Activated T-cell treated with anti-CD3 and anti-CD28 coated beads, Interleukin-2, amount 50 U/mL, for 4 hours (primary cell): ENCODE measurements around the gene OR52I2. TPM values are rescaled to one million over a fixed set of nuclear protein-coding genes. Genes with fewer than 3 reads are reported as not detected.
A peak's percentile ranks its signal among the peaks of the same experiment; 100 is the strongest.

ENCODE experiments used
- ATAC-seq, 2 donors: fragments of 200-7000 bp; cut with Tn5 transposase; one replicate each; pipeline ENCODE4 v1.10.0; 2021
- DNase-seq: peaks from one replicate; pipeline ENCODE4 v3.0.0-alpha.2; 2020
- H3K27me3 Mint-ChIP-seq: one replicate; pipeline ENCODE4 v1.8.0; 2021; ENCODE audit warnings: low read depth, mixed read lengths
- H3K36me3 Mint-ChIP-seq: one replicate; pipeline ENCODE4 v1.8.0; 2022; ENCODE audit warnings: mixed read lengths; ENCODE audit not compliant: insufficient read depth
- H3K4me1 Mint-ChIP-seq: one replicate; pipeline ENCODE4 v1.8.0; 2021; ENCODE audit warnings: low read depth, mixed read lengths
- H3K4me3 Mint-ChIP-seq: one replicate; pipeline ENCODE4 v1.8.0; 2021; ENCODE audit warnings: mild to moderate bottlenecking, moderate library complexity, mixed read lengths
- H3K9me3 Mint-ChIP-seq: one replicate; pipeline ENCODE4 v1.8.0; 2021; ENCODE audit warnings: mixed read lengths
- total RNA-seq, 3 donors: library from RNA; stranded (reverse); gene quantifications; one replicate each; pipeline ENCODE4 v1.2.1, GENCODE V29; 2021

OR52I2 gene
- total RNA-seq, 3 donors from 2014 or later: not detected

GRCh38 chr11:4578624-4579023 lies 2.9 kb upstream of the OR52I2 start:
- Mint-ChIP-seq H3K27me3 (peaks cover 23% of the 10 kb centered on the region), H3K9me3 (no peaks in the 10 kb centered on the region), H3K4me1 (peaks cover 4% of the 10 kb centered on the region), H3K4me3 (no peak overlapping the region), H3K36me3 (no peaks in the 10 kb centered on the region)
- DNase-seq (no peak), ATAC-seq (no peak)

- Mint-ChIP-seq H3K4me1 (peaks cover 4% of the 10 kb centered on the region), H3K36me3 (no peaks in the 10 kb centered on the region), H3K4me3 (no peak overlapping the region), H3K27me3 (peaks cover 29% of the 10 kb centered on the region), H3K9me3 (no peaks in the 10 kb centered on the region)
- ATAC-seq (no peak), DNase-seq (no peak)
Observed at GRCh38 chr11:4580124-4580523, 1.4 kb upstream of the OR52I2 start.

- ATAC-seq: no peak
- H3K4me3 Mint-ChIP-seq: no peak overlapping the region
- no peak for DNase-seq
- H3K36me3 Mint-ChIP-seq: no peaks in the 10 kb centered on the region
- H3K4me1 Mint-ChIP-seq: no peaks in the 10 kb centered on the region
- H3K9me3 Mint-ChIP-seq: no peaks in the 10 kb centered on the region
- H3K27me3 Mint-ChIP-seq: peaks cover 16% of the 10 kb centered on the region
Observed at GRCh38 chr11:4589017-4589416, 7.5 kb downstream of the OR52I2 start.

- H3K4me1 Mint-ChIP-seq: peaks cover 2% of the 10 kb centered on the region
- peaks cover 12% of the 10 kb centered on the region for H3K36me3 Mint-ChIP-seq
- no peaks in the 10 kb centered on the region for H3K9me3 Mint-ChIP-seq
- no peak for ATAC-seq
- no peak within 1 kb of the TSS for H3K4me3 Mint-ChIP-seq
- DNase-seq: no peak
- H3K27me3 Mint-ChIP-seq: no peaks in the 10 kb centered on the region
Observed at GRCh38 chr11:4593739-4594138, 12.2 kb downstream of the OR52I2 start, which contains the start of gene OR52I1. OR52I1 (plus strand) TSS chr11:4594039; CDS start chr11:4594039, 0 bp downstream.

- ATAC-seq (no peak), DNase-seq (no peak)
- Mint-ChIP-seq H3K36me3 (peaks cover 31% of the 10 kb centered on the region), H3K4me1 (peaks cover 37% of the 10 kb centered on the region), H3K4me3 (no peak overlapping the region), H3K9me3 (no peaks in the 10 kb centered on the region), H3K27me3 (no peaks in the 10 kb centered on the region)
Observed at GRCh38 chr11:4605057-4605456, 23.5 kb downstream of the OR52I2 start.

- Mint-ChIP-seq H3K36me3 (peaks cover 19% of the 10 kb centered on the region), H3K9me3 (no peaks in the 10 kb centered on the region), H3K27me3 (no peaks in the 10 kb centered on the region), H3K4me1 (peaks cover 43% of the 10 kb centered on the region), H3K4me3 (peak overlapping the region; percentile 91)
- no peak for DNase-seq
- ATAC-seq: no peak
Observed at GRCh38 chr11:4606231-4607015, 24.9 kb downstream of the OR52I2 start.

GRCh38 chr11:4607096-4607495 lies 25.6 kb downstream of the OR52I2 start:
- no peak for ATAC-seq
- no peak for DNase-seq
- Mint-ChIP-seq H3K36me3 (peaks cover 15% of the 10 kb centered on the region), H3K4me3 (peak overlapping the region; percentile 91), H3K9me3 (no peaks in the 10 kb centered on the region), H3K4me1 (peaks cover 43% of the 10 kb centered on the region), H3K27me3 (no peaks in the 10 kb centered on the region)

- ATAC-seq (peak; percentile 100), DNase-seq (peak; percentile 91)
- Mint-ChIP-seq H3K36me3 (peaks cover 10% of the 10 kb centered on the region), H3K27me3 (no peaks in the 10 kb centered on the region), H3K4me3 (peak within 1 kb of the TSS; percentile 91), H3K4me1 (peaks cover 43% of the 10 kb centered on the region), H3K9me3 (no peaks in the 10 kb centered on the region)
Observed at GRCh38 chr11:4607781-4608666, 26.5 kb downstream of the OR52I2 start, which contains the start of gene TRIM68. TRIM68 (minus strand) TSS chr11:4608231; CDS start chr11:4605504, 2,727 bp downstream.

- no peaks in the 10 kb centered on the region for H3K36me3 Mint-ChIP-seq
- no peak for ATAC-seq
- H3K4me1 Mint-ChIP-seq: peaks cover 43% of the 10 kb centered on the region
- H3K9me3 Mint-ChIP-seq: no peaks in the 10 kb centered on the region
- DNase-seq: no peak
- no peaks in the 10 kb centered on the region for H3K27me3 Mint-ChIP-seq
- H3K4me3 Mint-ChIP-seq: peak overlapping the region; percentile 66
Observed at GRCh38 chr11:4610258-4610935, 28.9 kb downstream of the OR52I2 start.

GRCh38 chr11:4611986-4612385 lies 30.4 kb downstream of the OR52I2 start:
- Mint-ChIP-seq H3K27me3 (peaks cover 5% of the 10 kb centered on the region), H3K4me3 (no peak overlapping the region), H3K4me1 (peaks cover 33% of the 10 kb centered on the region), H3K9me3 (no peaks in the 10 kb centered on the region), H3K36me3 (no peaks in the 10 kb centered on the region)
- no peak for ATAC-seq
- no peak for DNase-seq

GRCh38 chr11:4615856-4616444 lies 34.4 kb downstream of the OR52I2 start:
- no peaks in the 10 kb centered on the region for H3K36me3 Mint-ChIP-seq
- H3K27me3 Mint-ChIP-seq: peaks cover 11% of the 10 kb centered on the region
- no peaks in the 10 kb centered on the region for H3K4me1 Mint-ChIP-seq
- no peak overlapping the region for H3K4me3 Mint-ChIP-seq
- DNase-seq (no peak), ATAC-seq (no peak)
- no peaks in the 10 kb centered on the region for H3K9me3 Mint-ChIP-seq

- no peaks in the 10 kb centered on the region for H3K4me1 Mint-ChIP-seq
- H3K36me3 Mint-ChIP-seq: no peaks in the 10 kb centered on the region
- H3K9me3 Mint-ChIP-seq: no peaks in the 10 kb centered on the region
- DNase-seq (no peak), ATAC-seq (no peak)
- no peak overlapping the region for H3K4me3 Mint-ChIP-seq
- H3K27me3 Mint-ChIP-seq: peaks cover 20% of the 10 kb centered on the region
Observed at GRCh38 chr11:4619514-4619913, 38.0 kb downstream of the OR52I2 start.

GRCh38 chr11:4626207-4627099 lies 44.9 kb downstream of the OR52I2 start:
- DNase-seq (no peak), ATAC-seq (no peak)
- H3K4me1 Mint-ChIP-seq: no peaks in the 10 kb centered on the region
- H3K4me3 Mint-ChIP-seq: no peak overlapping the region
- peaks cover 15% of the 10 kb centered on the region for H3K9me3 Mint-ChIP-seq
- H3K36me3 Mint-ChIP-seq: peaks cover 4% of the 10 kb centered on the region
- H3K27me3 Mint-ChIP-seq: peaks cover 42% of the 10 kb centered on the region
